GM15510 (cell line): ENCODE measurements around the gene CROCC2.

Experiments
- POLR2A ChIP-seq: IDR thresholded peaks from 3 replicates; pipeline ENCODE4 v1.6.1; 2011; ENCODE audit warnings: borderline replicate concordance; ENCODE audit not compliant: insufficient read length; ENCODE audit errors: extremely low read depth

CROCC2 gene

DNA sequence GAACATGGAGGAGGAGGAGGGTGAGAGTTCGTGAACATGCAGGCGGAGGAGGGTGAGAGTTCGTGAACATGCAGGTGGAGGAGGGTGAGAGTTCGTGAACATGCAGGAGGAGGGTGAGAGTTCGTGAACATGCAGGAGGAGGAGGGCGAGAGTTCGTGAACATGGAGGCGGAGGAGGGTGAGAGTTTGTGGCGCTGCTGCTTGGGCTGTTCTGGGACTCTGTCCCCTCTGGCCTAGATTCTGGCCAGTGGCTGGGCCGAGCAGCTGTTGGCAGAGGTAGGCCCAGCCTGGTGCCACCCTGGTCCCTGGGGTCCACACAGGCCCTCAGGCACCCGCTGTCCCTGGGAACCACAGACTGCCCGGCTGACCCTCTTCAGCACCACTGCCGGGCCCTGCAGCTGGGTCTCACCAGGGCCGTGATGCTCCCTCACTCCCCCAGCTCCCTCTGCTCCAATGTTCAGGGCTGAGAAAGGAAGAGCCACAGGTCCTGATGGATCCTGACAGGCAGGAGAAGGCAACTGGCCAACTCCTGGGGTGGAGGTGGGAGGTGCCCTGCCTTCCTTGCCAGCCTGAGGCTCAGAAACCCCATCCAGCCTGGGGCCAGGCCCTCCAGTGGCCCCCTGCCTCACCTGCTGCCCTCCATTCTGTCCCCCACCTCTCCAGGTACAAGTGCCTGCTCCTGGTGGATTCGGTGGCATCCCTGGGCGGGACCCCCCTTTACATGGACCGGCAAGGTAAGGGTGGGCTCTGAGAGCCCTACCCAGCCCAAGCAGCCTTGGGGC is 33.6 kb upstream of the CROCC2 start:
- TF ChIP-seq POLR2A: no peak

DNA sequence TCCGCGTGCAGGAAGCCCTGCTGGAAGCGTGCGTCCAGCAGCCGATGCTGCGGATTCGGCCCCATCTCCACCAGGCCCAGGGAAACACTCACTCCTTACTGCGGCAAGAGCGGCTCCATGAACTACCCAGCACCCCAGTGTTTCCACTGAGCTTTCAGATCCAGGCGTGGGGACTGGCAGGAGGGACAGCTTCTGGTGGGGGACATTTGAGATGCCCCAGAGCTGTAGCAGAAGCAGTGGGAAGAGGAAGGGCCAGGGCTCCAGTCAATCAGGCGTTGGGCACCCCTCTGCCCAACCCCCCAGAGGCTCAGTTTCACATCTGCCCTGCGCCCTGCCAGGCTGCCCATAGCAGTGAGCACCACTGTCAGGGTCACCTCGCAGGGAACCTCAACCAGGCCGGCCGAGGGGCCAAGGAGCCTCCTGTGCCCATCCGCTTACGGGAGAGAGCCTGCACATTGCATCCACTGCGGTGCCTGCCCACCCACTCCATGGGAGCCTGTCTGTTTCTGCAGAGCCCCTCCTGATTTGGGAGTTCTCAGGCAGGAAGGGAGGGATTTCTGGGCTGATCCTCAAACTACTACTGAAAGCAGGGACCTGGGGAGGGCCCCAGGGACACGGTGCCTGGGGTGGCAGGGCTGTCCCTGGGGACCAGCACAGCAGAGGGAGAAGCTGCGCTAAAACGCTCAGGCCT is 32.9 kb upstream of the CROCC2 start:
- no peak for TF ChIP-seq POLR2A

DNA sequence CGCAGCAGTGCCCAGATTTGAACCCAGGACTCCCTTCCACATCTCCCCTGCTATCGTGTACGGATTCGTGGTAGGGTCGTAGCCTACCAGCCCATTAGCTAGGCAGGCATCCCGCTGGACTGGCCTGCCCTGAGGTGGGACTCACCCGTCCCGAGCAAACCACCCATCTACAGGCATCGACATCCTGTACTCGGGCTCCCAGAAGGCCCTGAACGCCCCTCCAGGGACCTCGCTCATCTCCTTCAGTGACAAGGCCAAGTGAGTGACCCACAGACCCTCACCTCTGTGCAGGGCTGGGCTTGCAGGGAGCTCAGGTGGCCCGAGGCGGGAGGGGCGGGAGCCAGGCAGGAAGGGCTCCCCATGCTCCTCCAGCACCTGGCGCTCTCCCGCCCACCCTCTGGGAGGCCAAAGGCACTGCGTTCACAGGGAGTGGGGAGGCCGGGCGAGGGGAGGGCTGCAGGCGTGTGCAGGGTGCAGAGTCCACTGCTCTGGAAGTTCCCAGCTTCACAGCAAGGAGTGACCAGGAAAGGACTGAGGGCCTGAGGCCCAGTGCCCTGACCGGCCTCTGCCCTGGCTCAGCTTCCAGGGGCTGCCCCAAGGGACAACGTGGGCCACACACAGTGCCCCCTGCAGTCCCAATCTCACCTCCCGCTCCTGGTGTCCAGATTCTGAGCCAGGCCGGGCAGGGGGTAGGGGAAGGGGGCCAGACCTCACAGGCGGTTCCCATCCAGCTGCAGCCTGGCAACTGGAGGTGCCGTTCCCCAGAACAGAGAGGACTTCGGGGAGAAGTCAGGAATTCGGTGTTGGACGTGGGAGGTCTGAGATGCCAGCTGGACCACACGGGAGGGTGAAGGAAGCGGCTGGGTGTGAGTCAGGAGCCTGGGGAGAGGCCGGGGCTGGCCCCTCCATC is 32.1 kb upstream of the CROCC2 start:
- TF ChIP-seq POLR2A: no peak

DNA sequence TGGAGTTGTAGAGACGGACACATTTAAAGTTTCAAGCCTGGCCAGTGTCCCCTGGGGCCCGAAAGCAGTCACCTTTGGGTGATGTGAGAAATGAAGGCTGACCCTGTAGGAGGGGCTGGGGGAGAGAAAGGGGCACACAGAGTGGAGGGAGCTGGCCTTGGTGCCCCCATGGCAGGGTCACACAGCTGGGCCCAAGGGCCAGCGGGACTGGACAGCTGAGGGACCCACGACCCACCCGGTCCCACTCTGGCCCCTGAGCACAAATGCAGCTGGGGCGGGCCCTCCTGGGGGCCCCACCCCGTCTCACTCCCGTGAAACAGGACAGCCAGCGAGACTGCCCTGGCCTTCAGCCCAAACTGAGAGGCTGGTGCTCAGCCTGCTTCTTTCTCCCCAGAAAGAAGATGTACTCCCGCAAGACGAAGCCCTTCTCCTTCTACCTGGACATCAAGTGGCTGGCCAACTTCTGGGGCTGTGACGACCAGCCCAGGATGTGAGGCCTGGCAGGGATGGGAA is 31.4 kb upstream of the CROCC2 start:
- TF ChIP-seq POLR2A: no peak

DNA sequence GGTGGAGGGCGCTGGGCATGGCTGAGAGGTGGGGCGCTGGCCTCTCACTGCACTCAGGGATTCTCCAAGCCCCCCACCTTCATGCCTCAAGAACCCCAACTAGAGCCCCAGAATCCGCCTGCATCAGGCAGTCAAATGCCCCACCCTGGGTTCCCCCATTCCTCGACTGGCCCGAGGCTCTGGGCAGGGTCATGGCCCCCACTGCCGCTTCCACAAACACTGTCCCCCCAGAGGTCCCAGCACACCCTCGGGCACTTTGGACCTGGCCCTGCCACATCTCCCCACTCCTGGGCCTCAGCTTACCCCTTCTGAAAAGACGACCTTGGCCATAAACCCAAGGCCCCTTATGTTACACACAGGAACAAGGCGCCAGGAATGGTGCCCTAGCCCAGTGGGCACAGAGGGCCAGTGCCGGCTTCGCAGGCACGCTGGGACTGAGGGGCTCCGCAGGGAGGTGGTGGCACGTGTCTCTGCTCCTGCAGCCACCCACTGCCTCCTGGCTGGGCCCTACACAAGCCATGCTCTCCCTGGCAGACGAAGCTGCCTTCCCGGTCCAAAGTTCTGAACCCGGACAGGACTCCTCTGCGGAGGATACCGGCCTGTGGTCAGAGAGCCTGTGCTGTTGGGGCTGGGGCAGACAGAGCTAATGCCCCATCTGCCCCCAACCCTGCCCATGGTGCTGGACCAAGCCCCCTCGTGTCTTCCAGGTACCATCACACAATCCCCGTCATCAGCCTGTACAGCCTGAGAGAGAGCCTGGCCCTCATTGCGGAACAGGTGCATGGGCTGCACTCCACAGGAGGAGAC is 30.7 kb upstream of the CROCC2 start:
- no peak for TF ChIP-seq POLR2A

DNA sequence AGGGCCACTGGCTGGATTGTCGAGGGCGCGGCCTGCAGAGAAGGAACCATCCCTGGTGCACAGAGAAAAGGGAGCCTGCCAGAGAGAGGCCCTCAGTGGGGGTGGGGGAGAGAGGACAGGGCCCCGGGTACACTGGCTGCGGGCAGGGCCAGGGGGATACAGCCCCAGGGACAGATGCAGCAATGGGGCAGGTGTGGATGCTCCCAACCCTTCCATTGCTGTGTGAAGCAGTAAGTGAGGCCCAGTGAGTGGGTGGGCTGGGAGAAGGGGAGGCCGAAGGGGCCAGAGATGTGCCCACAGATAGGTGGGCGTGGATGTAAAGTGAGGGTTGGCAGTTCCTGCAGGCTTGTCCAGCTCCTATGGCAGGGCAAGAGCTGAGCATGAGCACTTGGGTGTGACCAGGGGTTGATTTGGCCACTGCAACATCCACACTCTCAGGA is 30.1 kb upstream of the CROCC2 start:
- no peak for TF ChIP-seq POLR2A

DNA sequence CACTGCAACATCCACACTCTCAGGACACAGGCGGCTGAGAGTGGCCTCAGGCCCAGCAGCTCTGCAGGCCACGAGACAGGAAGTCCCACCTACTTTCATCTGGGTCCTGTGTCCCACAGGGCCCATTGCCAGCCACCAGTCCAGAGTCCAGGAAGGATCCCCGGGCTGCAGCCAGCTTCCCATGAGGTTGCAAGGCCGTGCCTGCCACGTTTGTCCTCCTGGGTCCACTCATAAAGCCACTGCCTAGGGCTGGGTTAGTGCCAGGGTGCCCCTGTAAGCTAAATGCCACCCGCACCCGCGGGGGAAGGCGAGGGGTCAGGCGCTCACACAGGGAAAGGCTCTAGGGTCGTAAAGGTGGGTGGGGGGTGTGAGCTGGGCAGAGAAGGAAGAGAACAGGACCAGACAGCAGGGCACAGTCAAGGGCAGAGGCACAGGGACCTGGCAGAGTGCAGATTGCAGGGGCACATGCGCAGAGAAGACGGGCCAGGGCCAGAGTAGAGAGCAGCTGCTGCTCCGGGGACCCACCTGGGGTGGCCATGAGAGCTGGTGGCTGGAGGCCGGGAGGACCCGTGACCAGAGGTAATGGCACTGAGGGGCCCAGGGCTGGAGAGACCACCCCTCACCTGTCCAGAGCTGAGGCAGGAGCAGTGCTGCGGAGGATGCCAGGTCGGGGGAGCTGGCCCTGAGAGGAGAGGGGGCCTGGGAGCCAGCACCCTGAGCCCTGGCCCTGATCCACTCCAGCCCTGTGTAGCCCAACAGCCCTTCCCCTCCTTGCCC is 29.5 kb upstream of the CROCC2 start:
- no peak for TF ChIP-seq POLR2A

DNA sequence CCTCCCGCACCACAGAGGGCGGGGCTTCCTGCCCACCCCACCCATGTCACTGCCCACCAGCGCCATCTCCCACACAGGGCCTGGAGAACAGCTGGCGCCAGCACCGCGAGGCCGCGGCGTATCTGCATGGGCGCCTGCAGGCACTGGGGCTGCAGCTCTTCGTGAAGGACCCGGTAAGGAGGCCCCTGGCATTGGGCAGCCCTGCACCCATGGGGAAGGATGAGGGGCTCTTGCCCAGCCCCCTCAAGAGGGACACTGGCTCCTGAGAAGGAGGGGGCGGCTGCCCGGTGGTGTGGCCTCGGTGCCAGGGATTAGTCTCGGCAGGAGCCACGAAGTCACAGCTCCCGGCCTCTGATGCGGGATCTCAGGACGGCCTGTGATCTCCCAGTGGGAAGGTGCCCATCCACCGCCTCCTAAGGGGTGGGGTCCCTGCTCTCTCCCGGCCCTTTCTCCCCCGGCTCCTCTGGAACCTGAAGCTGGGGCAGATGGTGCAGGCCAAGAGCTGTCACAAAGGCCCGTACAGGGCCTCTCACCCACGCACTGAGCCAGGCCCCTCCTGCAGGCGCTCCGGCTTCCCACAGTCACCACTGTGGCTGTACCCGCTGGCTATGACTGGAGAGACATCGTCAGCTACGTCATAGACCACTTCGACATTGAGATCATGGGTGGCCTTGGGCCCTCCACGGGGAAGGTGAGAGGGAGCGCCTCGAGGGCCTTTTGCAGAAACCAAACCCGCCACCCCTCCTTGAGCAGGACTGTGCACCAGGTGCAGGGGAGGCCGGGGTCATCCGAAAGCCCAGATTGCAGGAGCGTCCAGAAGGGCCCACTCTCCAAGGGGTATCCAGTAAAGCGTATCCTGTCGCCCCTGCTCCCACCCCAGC is 28.4 kb upstream of the CROCC2 start:
- TF ChIP-seq POLR2A: no peak

DNA sequence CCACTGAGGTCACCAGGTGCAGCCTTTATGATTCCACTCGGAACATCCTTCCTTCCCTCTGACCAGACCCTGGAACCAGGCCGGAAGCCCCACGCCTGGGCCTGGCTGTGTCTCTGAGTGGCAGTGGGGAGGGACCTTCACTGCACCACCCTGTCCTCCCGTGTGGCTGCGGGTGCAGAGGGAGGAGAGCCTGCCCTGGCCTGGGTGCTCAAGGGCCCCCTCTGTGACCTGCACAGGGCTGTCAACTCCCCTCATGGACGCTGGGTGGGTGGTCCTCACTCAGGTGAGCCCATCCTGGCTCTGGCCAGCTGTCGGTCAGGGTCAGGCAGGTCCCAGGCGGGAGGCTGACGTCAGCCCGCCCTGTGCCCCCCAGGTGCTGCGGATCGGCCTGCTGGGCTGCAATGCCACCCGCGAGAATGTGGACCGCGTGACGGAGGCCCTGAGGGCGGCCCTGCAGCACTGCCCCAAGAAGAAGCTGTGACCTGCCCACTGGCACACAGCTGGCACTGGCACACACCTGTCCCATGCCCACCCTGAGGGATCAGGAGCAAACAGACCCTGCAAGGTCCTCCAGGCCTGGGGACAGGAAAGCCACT is 27.7 kb upstream of the CROCC2 start:
- TF ChIP-seq POLR2A: no peak

DNA sequence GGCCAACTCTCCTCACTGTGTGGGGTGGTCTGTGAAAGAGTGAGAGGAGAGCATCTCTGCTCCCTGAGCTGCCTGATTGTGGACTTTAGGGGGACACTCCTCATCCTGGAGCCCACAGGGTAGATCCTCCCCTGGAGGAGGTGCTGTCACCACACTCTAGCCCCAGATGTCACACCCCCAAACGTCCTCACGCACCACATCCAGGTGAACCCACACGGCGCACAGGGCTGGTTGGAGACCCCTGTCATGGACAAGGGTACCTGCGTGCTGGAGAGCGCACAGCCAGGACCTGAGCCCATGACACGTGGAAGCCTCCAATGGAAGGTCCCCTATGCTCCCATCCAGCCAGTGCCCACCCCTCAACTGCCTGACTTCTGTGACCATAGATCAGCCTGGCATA is 27.0 kb upstream of the CROCC2 start:
- TF ChIP-seq POLR2A: no peak

DNA sequence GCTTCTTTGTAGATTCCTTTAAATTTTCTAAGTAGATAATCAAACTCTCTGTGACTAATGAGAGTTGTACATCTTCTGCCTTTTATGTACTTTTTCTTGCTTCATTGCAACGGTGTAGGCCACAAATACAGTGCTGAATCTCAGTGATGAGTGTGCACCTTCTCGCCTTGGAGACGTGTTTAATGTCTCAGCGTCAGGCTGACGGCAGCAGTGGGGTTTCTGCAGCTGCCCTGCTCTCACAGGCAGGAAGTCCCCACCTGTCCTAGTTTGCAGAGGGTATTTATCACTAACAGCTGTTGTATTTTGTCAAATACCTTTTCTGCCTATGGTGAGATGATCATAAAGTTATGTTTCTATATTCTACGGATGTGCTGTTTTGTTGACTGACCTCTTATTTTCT is 24.2 kb upstream of the CROCC2 start:
- TF ChIP-seq POLR2A: no peak

DNA sequence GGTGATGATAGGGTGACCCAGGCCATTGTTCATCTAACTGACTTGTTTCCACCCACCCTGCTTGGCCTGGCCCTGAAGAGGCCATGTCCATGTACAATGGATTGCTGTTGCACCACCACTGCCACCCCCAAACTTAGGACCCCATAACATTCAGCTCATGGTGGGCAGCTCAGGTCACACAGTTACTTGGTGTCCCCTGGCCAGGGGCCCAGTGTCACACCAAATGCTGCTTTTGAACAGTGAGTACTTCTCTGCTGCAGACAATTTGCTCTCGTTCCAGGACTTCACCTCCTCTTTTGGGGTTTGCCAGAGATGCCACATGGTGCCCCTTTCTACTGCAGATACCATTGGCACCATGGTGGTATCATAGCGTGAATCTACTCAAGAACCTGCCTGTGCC is 21.9 kb upstream of the CROCC2 start:
- no peak for TF ChIP-seq POLR2A

DNA sequence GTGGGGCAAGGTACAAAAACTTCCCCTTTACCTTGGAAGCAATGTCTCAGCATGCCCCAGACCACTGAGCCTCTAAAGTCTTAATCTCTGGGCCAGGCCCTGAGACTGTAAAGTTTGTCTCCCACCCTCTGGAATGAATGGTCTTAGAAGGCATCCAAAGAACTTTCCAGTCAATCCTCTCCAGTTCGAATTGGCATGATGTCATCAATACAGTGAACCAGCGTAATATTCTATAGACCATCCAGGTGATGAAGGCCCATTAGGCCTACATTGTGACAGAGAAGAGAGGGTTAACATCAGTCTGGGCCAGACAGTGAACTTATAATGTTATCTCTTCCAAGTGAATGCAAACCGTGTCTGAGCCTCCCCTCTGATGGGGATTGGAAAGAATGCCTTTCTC is 21.4 kb upstream of the CROCC2 start:
- no peak for TF ChIP-seq POLR2A

DNA sequence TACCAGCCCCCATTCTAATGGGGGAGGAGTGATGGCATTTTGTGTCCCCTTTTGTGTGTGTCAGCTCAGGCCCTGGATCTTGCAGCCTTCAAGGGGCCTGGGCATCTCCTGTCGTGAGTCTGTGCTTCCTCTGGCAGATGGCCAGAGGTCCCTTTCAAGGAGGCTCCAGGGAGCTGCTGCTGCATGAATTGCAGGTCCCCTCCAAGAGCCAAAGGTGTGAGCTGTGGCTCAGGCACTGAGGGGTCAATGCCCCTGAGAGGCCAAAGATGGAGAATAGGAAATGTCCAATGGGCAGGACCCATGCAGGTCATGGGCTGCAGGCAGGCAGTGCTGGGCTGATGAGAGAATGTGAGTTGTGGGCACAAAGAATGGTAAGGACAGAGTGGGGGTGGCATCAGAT is 20.6 kb upstream of the CROCC2 start:
- TF ChIP-seq POLR2A: no peak
